ENCODE results near the gene GTF2IRD2. TPM values are rescaled to one million over a fixed set of nuclear protein-coding genes. Genes with fewer than 3 reads are reported as not detected.

The GTF2IRD2 gene
- total RNA-seq = 4.9 and 6.4 TPM in 2 replicates

DNA sequence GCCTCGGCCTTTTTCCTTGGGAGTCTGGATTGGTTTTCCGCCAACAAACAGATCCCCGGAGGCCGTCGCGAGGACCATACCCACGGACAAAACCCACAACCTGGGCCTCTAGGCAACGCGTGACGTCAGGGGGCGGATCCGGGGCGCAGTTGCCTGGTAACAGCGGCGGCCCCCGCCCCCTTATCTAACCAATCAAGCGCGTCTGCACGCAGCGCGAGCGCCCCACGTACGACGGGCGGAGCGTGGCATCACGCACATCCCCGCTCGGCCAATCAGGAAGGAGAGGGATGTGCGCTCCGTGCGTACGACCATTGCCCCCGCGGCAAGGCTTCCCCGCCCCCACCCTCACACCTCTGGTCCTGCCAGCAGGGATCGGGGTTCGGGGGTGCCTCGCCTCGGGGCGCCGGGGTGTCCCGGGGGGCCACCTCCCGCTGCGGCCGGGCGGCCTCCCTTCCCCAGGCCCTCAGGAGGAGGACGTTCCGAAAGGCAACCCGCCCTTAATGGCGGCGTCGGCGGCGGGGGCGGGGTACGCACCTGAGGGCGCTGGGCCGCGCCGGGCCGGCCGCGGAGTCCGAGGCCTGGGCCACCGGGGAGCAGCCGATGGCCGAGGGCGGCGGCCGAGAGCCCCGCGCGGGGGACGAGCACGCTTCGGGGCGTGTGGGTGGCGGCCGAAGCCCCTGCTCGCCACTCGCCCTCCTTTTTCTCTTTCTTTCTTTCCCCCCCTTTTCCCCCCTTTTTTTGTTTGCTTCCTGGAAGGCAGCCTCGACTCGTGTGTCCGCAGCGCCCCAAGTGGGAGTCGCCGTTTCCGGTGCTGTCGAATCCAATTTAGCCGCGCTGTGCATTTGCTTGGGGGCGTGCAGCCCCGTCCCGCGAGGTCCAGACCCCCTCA lies at the start of gene GTF2IRD2:
TSS of gene GTF2IRD2 (minus strand) at position 773 of the 889 bp plus-strand sequence. CDS start 15,227 bp downstream, outside the sequence.

DNA sequence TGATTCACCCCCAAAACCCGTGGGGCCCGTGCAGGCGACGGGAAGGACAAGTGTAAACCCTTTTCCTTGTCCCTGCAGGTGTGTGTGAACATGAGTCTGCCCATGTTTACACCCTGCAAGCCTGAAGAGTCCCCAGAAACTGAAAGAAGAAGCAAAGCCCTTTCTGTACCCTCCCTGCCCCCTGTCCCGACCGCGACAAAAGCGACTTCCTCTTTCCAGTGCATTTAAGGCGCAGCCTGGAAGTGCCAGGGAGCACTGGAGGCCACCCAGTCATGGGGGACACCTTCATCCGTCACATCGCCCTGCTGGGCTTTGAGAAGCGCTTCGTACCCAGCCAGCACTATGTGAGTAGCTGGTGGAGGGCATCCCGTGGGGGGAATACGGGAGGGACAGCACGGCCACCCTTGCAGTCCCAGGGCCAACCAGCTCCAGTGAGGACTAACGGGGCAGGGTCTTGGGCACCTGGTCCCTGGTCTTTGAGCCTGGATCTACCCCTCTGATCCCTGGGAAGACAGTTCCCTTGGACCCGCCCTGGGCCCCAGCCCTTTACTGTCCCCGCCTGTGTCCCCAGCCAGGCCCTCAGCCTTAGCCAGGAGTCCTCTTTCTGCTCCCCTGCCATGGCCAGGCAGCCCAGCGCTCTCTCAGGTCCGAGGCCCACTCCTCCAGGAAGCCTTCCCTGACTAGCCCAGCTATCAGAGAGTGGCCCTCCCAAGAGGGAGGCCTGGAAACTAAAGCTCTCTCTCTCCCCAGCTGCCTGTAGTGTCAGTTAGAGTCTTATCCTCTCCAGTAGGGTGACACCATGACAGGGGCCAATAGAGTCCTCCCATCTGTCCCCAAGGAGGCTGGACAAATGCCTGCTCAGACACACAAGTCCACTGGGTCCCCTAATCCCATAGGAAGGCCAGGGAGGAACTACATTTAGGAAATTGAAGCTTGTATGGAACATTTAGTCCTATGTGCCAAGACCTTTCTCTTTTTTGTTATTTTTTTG lies 77.3 kb downstream of the GTF2IRD2 start, which contains the start of gene NCF1:
TSS of gene NCF1 (plus strand) at position 252 of the 991 bp plus-strand sequence. CDS start at position 273, 21 bp downstream.

Other genes with a start within 250 kb of the GTF2IRD2 start
- gene GTF2I, start 193.9 kb downstream of the GTF2IRD2 start, total RNA-seq = 96.9 and 111 TPM in 2 replicates
- gene NCF1, start 77.6 kb downstream of the GTF2IRD2 start, total RNA-seq = not detected in 2 replicates
- gene CASTOR2, start 113.1 kb upstream of the GTF2IRD2 start, total RNA-seq = 11.4 and 13.1 TPM in 2 replicates
- gene RCC1L, start 222.2 kb upstream of the GTF2IRD2 start, total RNA-seq = 38.3 and 42.9 TPM in 2 replicates
- gene GTF2IRD2B, start 241.0 kb upstream of the GTF2IRD2 start, total RNA-seq = 18.5 and 20.1 TPM in 2 replicates